Choroid plexus epithelial cell (primary cell): ENCODE measurements around the gene ELF1.
"Not testable (repeated sequence)": the region's sequence is repeated elsewhere in the genome, so short reads cannot be mapped to it uniquely, and the experiment has no call there.

Source experiments
- DNase-seq: peaks from one replicate; pipeline ENCODE4 v3.0.0-alpha.2; 2010; ENCODE audit warnings: low read depth
- H3K4me3 ChIP-seq: 2 replicates; pipeline ENCODE4 v1.5.1; 2011; ENCODE audit warnings: low read depth, mild to moderate bottlenecking, control low read depth, low read length, moderate library complexity
- CTCF ChIP-seq: conservative IDR thresholded peaks from 2 replicates; pipeline ENCODE4 v1.5.1; 2011; ENCODE audit warnings: low read depth, mild to moderate bottlenecking, control low read depth, inconsistent platforms, low read length, moderate library complexity

ELF1 gene

DNA sequence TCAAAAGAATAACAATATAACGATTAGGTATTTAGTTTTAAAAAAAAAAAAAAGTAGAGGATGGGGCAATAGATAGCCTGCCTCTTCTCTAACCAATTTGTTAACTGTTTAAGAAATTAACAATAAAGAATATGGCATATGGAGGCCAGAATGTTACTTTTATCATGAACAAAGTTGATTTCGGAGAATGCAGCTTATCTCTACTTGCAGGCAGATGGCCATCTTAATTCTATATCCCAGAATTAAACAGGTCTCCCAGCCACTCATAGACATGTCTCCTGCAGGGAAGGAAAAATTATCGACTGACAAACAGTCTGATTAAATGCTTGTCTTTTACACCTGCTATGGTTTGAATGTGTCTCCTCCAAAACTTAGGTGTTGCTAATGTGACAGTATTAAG, 133.1 kb downstream of the ELF1 start:
- no peak for DNase-seq
- H3K4me3 ChIP-seq, result no peak overlapping the region
- TF ChIP-seq CTCF, result no peak

DNA sequence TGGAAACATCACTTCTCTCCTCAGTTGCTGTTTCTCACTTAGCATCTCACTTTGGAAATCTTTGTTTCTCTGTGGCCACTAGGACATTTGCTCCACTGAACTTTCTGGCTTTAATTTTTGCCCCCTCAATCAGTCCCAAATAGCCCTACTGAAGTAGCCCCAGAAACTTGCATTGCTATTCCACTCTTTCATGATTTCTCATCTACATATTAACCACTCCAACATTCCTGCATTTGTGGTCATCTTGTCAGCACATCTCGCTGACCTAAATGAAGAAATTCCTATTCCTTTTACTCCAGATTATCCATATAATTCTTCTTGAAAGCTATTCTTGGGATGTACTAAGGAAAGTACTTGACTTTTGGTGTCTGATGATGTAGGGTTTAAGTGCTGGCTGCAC, 134.9 kb downstream of the ELF1 start:
- not testable (repeated sequence) for H3K4me3 ChIP-seq, DNase-seq
